ENCODE results near the gene EYS. TPM values are rescaled to one million over a fixed set of nuclear protein-coding genes. Genes with fewer than 3 reads are reported as not detected.
"Not testable (repeated sequence)": the region's sequence is repeated elsewhere in the genome, so short reads cannot be mapped to it uniquely, and the experiment has no call there.

The EYS gene
- total RNA-seq, 2 donors from 2014 or later: not detected

GRCh38 chr6:65570340-65570739 is 136.7 kb downstream of the EYS start:
- DNase-seq (ENCODE audit: low spot score): no peak
- H3K27me3 ChIP-seq: no peaks in the 10 kb centered on the region
- no peaks in the 10 kb centered on the region for H3K4me1 ChIP-seq
- H3K4me3 ChIP-seq: no peak overlapping the region
- H3K36me3 ChIP-seq: no peaks in the 10 kb centered on the region
- H3K27ac ChIP-seq: no peak overlapping the region
- no peak for TF ChIP-seq CTCF (IDR thresholded peaks at IDR 0.05)
- no peaks in the 10 kb centered on the region for H3K9me3 ChIP-seq

- Histone ChIP-seq H3K36me3 (no peaks in the 10 kb centered on the region), H3K4me1 (no peaks in the 10 kb centered on the region), H3K27ac (no peak overlapping the region), H3K27me3 (no peaks in the 10 kb centered on the region), H3K9me3 (no peaks in the 10 kb centered on the region), H3K4me3 (no peak overlapping the region)
- no peak for TF ChIP-seq CTCF (IDR thresholded peaks at IDR 0.05)
- no peak for DNase-seq (ENCODE audit: low spot score)
These were observed 137.5 kb downstream of the EYS start for GRCh38 chr6:65569505-65569904.

- H3K4me1 ChIP-seq; H3K27ac ChIP-seq; H3K9me3 ChIP-seq; DNase-seq (ENCODE audit: low spot score); H3K4me3 ChIP-seq; H3K27me3 ChIP-seq; H3K36me3 ChIP-seq: not testable (repeated sequence)
These were observed 138.0 kb downstream of the EYS start for GRCh38 chr6:65569056-65569455.

DNA sequence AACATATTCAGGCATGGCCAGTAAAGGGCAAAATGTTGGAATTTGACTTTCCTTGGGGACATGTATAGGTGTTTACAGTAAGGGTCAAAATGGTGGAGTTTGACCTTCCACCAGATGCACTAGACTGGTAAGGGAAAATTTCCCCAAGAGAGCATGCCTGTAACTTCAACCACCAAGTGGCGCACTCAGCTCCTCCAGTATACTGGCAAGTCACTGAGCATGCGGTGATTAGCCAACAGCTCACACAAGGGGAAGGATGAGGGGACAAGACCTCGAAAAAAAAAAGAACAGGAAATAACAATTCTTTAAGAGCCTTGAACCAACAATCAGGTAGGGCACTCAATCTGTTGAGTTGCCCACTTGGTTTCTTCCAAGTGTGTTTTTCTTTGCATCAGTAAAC is 140.9 kb downstream of the EYS start:
- Histone ChIP-seq H3K9me3 (no peaks in the 10 kb centered on the region), H3K27me3 (no peaks in the 10 kb centered on the region), H3K4me1 (no peaks in the 10 kb centered on the region), H3K4me3 (no peak overlapping the region), H3K27ac (no peak overlapping the region), H3K36me3 (no peaks in the 10 kb centered on the region)
- DNase-seq (ENCODE audit: low spot score): no peak
- TF ChIP-seq CTCF (IDR thresholded peaks at IDR 0.05): no peak

- TF ChIP-seq CTCF (IDR thresholded peaks at IDR 0.05): no peak
- H3K36me3 ChIP-seq: no peaks in the 10 kb centered on the region
- DNase-seq (ENCODE audit: low spot score): no peak
These were observed 149.0 kb downstream of the EYS start for GRCh38 chr6:65558071-65558470.

DNA sequence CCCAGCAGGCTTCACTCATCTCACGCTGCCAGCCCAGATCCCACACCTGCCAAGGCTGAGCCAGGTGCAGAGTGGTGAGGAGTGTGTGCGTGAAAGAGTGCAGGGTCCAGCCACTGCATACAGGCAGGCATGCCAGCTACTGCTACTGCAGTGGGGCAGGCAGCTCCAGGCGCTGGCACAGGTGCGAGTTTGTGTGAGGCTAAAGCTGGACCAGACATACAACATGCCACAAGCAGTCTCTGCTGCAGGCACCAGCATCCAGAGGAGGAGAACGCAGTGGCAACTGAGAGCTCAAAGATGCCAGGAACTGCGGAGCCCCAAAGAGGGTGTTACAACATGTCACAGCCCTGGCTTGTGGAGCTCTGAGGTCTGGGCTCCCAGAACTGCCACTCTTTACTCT is 149.8 kb downstream of the EYS start:
- Histone ChIP-seq H3K27me3 (no peaks in the 10 kb centered on the region), H3K9me3 (peaks cover 0 to 8% of the 10 kb centered on the region in 2 donors), H3K36me3 (no peaks in the 10 kb centered on the region), H3K4me3 (no peak overlapping the region), H3K27ac (no peak overlapping the region), H3K4me1 (no peaks in the 10 kb centered on the region)
- DNase-seq (ENCODE audit: low spot score): no peak
- no peak for TF ChIP-seq CTCF (IDR thresholded peaks at IDR 0.05)

More at GRCh38 chr6:65558071-65558470, 149.0 kb downstream of the EYS start:
- H3K9me3 ChIP-seq: peaks cover 0 to 8% of the 10 kb centered on the region in 2 donors
- H3K27ac ChIP-seq: no peak overlapping the region
- no peaks in the 10 kb centered on the region for H3K4me1 ChIP-seq
- no peak overlapping the region for H3K4me3 ChIP-seq
- H3K27me3 ChIP-seq: no peaks in the 10 kb centered on the region

All from right atrium auricular region (tissue), 2 donors.